Activated CD8-positive, alpha-beta T cell treated with anti-CD3 and anti-CD28 coated beads for 36 hours (primary cell): ENCODE measurements around the gene KRT34. TPM values are rescaled to one million over a fixed set of nuclear protein-coding genes. Genes with fewer than 3 reads are reported as not detected.

ENCODE experiments used
- ATAC-seq: fragments of 200-7000 bp; cut with Tn5 transposase; one replicate; pipeline ENCODE4 v1.10.0; 2021; ENCODE audit warnings: mild to moderate bottlenecking, moderate library complexity
- CTCF ChIA-PET: fragments of 350-600 bp; sonication (Branson Sonifier 250); formaldehyde crosslinking; loops from one replicate; lab custom pipeline; 2021; ENCODE audit warnings: antibody characterized with exemption; lab: Charles Lee
- POLR2A ChIA-PET: fragments of 350-600 bp; sonication (Branson Sonifier 250); formaldehyde crosslinking; loops from one replicate; lab custom pipeline; 2021; ENCODE audit warnings: antibody characterized with exemption; lab: Charles Lee
- DNase-seq: peaks from one replicate; pipeline ENCODE4 v3.0.0-alpha.2; 2020
- H3K27ac Mint-ChIP-seq: one replicate; pipeline ENCODE4 v1.8.0; 2021; ENCODE audit warnings: mild to moderate bottlenecking, mixed read lengths
- H3K27me3 Mint-ChIP-seq: one replicate; pipeline ENCODE4 v1.8.0; 2021; ENCODE audit warnings: mixed read lengths
- H3K36me3 Mint-ChIP-seq: one replicate; pipeline ENCODE4 v1.8.0; 2021; ENCODE audit warnings: low read depth, mixed read lengths
- H3K4me1 Mint-ChIP-seq: one replicate; pipeline ENCODE4 v1.8.0; 2021; ENCODE audit warnings: low read depth, mixed read lengths
- H3K4me3 Mint-ChIP-seq: one replicate; pipeline ENCODE4 v1.8.0; 2021; ENCODE audit warnings: mild to moderate bottlenecking, moderate library complexity, mixed read lengths
- H3K9me3 Mint-ChIP-seq: one replicate; pipeline ENCODE4 v1.8.0; 2021; ENCODE audit warnings: mixed read lengths
- CTCF ChIP-seq: fragments of 200-600 bp; IDR thresholded peaks from one replicate; pipeline ENCODE4 v1.8.0; 2022; ENCODE audit warnings: antibody characterized with exemption, mild to moderate bottlenecking
- intact Hi-C: fragments of 100-400 bp; cut with micrococcal nuclease; formaldehyde crosslinking; loops from one replicate; pipeline ENCODE4 v1.10.0; 2022
- total RNA-seq, 2 experiments: library from RNA; stranded (reverse); gene quantifications; one replicate each; pipeline ENCODE4 v1.2.3, GENCODE V29; 2021

KRT34 gene
- total RNA-seq, 2 experiments from 2014 or later: not detected

- TF ChIP-seq CTCF: no peak
- Mint-ChIP-seq H3K9me3 (no peaks in the 10 kb centered on the region), H3K27me3 (no peaks in the 10 kb centered on the region), H3K4me1 (peaks cover 37% of the 10 kb centered on the region), H3K36me3 (no peaks in the 10 kb centered on the region), H3K4me3 (no peak overlapping the region), H3K27ac (peak overlapping the region; percentile 70)
- ATAC-seq (peak; percentile 90), DNase-seq (peak; percentile 89)
- intact Hi-C loops: no loop called here
- ChIA-PET POLR2A (interaction anchor here (0.6 to 1.2 kb wide), 3 partner anchors 23 to 586 kb away, joined by 3 to 4 read pairs (median 3); partner anchors contain the start of gene KRT34), CTCF (interaction anchor here (1.2 to 3.6 kb wide), 9 partner anchors 10 to 262 kb away, joined by 3 to 19 read pairs (median 5); no protein-coding TSS in a partner anchor)
Measured at GRCh38 chr17:41404024-41404671, 22.0 kb upstream of the KRT34 start.

GRCh38 chr17:41403404-41404023 lies 21.4 kb upstream of the KRT34 start:
- CTCF ChIA-PET: interaction anchor here (1.2 to 3.6 kb wide), 7 partner anchors 10 to 262 kb away, joined by 3 to 19 read pairs (median 5); no protein-coding TSS in a partner anchor
- no peak for TF ChIP-seq CTCF
- no peak overlapping the region for H3K4me3 Mint-ChIP-seq
- POLR2A ChIA-PET: interaction anchor here (0.8 to 1.2 kb wide), 2 partner anchors 65 to 81 kb away, joined by 3 read pairs; no protein-coding TSS in a partner anchor
- peak overlapping the region; percentile 67 for H3K27ac Mint-ChIP-seq
- DNase-seq: no peak
- ATAC-seq: peak; percentile 15
- H3K27me3 Mint-ChIP-seq: no peaks in the 10 kb centered on the region
- no peaks in the 10 kb centered on the region for H3K36me3 Mint-ChIP-seq
- peaks cover 31% of the 10 kb centered on the region for H3K4me1 Mint-ChIP-seq
- no peaks in the 10 kb centered on the region for H3K9me3 Mint-ChIP-seq
- intact Hi-C loops: no loop called here

GRCh38 chr17:41402161-41402560 lies 20.1 kb upstream of the KRT34 start:
- Mint-ChIP-seq H3K27me3 (no peaks in the 10 kb centered on the region), H3K36me3 (no peaks in the 10 kb centered on the region), H3K9me3 (no peaks in the 10 kb centered on the region), H3K27ac (peak overlapping the region; percentile 67), H3K4me3 (no peak overlapping the region), H3K4me1 (peaks cover 31% of the 10 kb centered on the region)
- ATAC-seq: no peak
- intact Hi-C loops: no loop called here
- CTCF ChIA-PET: interaction anchor here (3.3 kb wide), 1 partner anchor 16 kb away, joined by 19 read pairs; no protein-coding TSS in a partner anchor
- no peak for TF ChIP-seq CTCF
- POLR2A ChIA-PET: no interaction called here
- no peak for DNase-seq

GRCh38 chr17:41396996-41397660 lies 15.0 kb upstream of the KRT34 start, which contains the start of gene KRT31:
KRT31 (minus strand) TSS chr17:41397608; CDS start chr17:41397539, 69 bp downstream.
- TF ChIP-seq CTCF: no peak
- peaks cover 3% of the 10 kb centered on the region for H3K27me3 Mint-ChIP-seq
- H3K4me3 Mint-ChIP-seq: no peak within 1 kb of the TSS
- DNase-seq (no peak), ATAC-seq (no peak)
- intact Hi-C loops: no loop called here
- H3K36me3 Mint-ChIP-seq: no peaks in the 10 kb centered on the region
- H3K4me1 Mint-ChIP-seq: peaks cover 2% of the 10 kb centered on the region
- H3K9me3 Mint-ChIP-seq: no peaks in the 10 kb centered on the region
- POLR2A ChIA-PET: no interaction called here
- CTCF ChIA-PET: interaction anchor here (0.9 kb wide), 1 partner anchor 266 kb away, joined by 3 read pairs; no protein-coding TSS in a partner anchor
- no peak within 1 kb of the TSS for H3K27ac Mint-ChIP-seq
